NCI-H1417 (cell line): Measurements from ENCODE around the gene P2RX5.

Source experiments
- DNase-seq, 3 experiments: peaks; one replicate each; lab custom pipeline; 2025; lab: John Stamatoyannopoulos, UW

Gene P2RX5

DNA sequence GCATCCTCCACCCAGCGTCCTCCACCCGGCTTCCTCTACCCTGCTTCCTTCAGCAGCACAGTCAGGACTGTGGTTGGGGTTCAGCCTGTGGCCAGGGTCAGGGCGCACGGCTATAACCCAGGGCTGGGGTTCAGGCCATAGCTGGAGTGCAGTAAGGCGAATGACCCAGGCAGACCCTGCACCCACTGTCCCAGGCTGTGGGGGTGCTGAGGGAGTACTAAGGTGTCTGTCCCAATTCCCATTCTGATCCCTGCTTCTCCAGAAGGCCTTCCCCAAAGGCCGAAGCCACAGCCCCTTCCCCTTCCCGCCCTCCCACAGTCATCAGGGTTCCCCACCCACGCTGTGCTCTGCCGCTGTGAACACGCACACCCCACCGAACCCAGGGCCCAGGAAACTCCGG, 14.9 kb downstream of the P2RX5 start:
- DNase-seq = no peak

DNA sequence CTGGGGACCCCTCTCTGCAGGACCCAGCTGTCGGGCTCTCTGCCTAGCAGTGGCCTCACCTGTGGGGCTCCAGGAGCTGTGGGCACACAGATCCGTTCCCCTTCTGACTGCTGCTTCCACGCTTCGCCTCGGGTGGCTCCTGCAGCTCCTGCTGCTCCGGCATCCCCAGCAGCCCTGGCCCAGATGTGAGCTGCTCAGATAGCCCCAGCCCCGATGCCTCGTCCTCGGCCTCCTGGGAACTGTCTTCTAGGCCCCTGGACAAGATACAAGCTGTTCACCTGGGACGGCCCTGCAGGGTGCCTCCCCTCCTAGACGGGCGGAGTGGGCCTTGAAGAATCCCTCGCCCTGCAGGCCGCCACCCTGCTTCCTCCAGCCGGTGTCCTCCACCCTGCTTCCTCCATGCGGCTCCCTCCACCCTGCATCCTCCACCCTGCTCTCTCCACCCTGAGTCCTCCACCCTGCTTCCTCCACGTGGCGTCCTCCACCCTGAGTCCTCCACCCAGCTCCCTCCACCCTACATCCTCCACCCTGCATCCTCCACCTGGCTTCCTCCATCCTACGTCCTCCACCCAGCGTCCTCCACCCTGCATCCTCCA, 16.3 kb downstream of the P2RX5 start:
- no peak for DNase-seq

DNA sequence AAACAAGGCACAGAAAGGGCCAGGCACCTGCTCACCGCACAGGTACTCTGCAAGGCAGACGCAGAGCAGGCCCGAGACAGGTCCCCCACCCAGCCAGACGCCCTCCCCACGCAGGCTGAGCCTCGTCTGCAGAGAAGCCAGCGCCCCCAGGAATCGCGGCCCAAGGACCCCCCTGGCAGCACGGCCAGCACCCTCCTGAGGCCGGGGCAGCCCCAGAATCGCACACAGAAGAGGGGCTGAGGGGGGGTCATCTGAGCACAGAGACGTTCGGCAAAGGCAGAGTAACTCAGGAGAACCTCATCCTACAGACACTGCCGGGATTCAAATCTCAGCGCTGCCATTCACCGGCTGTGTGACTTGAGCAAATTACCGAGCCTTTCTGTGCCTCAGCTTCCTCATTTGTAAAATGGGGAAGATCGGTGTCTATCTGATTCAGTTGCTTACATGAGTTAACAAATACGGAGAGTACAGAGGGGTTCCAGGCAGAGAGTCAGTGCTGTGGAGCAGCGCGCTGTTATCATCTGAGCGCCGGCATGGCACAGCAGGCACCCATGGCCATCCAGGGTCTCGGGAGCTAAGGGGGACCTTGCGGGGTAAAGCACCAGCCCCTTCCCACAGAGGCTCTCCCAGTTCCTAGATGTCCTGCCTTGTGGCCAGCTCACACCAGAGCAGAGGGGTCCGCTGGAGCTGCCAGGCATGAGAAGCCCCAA, 17.0 kb downstream of the P2RX5 start:
- no peak for DNase-seq

DNA sequence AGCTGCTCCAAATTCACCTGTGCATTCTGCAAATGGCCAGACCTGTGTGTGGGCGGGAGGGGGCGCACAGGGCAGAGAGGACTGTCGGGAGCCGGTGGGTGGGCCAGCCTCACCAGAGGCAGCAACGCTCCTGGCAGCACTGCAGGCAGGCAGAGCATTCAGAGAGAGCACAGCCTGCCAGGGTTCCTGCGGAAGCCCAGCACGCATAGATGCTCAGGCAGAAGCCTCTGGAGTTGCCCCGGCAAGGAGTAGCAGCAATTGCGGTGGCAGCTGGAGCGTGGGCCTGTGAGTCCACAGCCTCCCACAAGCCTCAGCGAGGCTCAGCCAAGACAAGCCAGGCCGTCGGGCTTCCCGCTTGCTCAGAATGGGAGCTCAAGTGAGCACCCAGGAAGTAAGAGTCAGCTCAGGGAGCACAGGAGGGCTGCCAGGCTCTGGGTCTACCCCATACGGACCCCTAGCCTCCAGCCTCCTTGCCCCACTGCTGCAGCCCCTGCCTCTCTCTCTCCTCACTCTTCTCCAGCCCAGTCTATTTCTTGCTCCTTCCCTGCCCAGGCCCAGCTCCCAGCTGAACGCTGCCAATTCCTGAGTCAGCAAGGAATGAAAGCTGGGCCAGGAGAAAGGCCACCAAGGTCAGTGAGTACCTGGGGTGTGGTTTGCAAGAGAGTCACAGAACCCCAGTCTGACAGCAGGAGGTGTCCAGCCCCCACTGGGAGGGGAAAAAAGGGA, 17.7 kb downstream of the P2RX5 start:
- no peak for DNase-seq

DNA sequence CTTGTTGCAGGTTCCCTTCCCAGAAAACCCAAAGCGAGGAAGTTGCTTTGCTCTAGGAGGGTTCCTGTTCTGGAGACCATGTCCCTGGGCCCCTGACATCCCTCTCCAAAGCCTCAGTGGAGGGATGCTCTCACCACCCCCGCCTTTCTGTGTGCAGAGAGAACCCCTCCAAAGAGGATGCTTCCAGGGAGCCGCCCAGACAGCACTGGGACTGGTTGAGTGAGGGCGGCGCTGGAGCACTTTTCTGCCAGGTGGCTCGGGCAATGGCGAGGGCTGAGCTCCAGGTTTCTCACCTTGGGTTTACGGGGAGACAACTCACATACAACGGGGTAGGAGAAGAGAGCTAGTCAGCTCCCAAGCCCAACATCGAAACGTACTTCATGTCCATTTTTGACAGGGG, 20.1 kb downstream of the P2RX5 start:
- no peak for DNase-seq

DNA sequence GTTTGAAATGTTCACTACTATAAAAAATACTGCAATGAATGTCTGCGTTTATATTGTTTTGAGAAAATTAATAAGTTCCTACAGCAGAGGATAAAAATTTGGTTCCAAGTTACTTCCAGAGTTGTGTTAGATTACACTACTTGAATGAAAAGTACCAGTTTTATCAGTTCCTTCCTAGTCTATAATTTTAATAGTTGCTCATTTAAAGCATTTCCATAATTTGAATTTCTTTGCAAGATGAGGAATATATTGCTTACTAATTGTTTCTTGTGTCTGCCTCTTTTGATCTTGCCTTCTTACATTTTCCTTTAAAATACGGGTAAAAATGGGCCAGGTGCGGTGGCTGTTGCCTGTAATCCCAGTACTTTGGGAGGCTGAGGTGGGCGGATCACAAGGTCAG, 23.4 kb downstream of the P2RX5 start:
- DNase-seq = no peak

DNA sequence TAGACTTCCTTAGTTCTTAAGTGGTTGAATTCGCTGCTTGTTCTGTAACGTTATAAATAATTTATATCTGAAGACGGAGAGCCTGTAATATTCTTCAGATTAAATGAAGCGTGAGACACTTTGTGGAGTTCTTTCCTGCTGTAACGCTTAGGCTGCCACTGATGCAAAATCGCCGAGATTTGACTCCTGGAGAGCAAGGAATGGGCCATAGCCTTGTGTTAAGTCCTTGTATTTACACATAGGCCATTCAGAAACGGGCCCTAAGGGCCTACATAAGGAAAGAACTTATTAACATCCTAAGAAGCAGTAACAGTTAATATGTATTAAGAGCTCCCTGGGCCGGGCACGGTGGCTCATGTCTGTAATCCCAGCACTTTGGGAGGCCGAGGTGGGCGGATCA, 26.4 kb downstream of the P2RX5 start:
- peak in 1 of 3 experiments; percentile 11 for DNase-seq

DNA sequence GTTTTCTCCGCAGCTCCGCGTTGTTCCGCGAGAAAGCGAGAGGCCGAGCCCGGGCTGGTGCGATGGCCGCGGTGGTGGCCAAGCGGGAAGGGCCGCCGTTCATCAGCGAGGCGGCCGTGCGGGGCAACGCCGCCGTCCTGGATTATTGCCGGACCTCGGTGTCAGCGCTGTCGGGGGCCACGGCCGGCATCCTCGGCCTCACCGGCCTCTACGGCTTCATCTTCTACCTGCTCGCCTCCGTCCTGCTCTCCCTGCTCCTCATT, 26.9 kb downstream of the P2RX5 start:
- no peak for DNase-seq

DNA sequence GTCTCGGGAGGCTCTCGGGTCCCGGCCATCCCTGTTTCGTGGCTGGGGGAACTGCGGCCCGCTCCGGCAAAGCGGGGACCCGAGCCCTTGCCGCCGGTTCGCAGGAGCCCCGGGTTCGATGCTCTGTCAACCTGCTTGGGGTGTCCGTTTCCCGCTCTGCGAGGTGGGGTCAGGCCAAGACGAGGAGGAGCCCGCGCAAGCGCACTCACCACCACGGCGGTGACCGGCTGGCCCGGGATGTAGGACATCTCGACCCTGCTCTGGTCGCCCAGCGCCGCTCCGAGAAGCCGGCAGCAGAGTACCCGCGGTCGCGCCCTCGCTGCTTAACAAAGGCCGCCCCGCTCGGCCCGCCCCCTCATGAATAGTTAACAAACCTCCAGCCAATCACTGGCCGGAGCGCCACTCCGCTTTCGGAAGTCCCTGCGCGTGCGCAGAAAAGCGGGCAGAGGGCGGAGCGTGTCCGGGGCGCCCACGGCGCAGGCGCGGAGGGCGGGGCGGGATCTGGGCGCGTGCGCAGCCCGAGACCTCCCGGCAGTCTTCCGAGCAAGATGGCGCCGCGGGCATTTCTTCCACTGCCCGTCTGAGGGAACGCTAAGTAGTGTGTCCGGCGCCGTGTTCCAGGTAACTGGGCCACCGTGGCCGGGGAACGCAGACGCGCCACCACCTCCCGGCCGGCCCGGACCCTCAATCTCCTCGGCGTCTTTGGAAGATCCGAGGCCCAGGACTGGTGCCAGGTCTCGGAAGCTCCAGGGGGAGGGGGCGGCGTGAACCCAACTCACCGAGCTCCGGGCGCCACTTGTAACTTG, 27.5 kb downstream of the P2RX5 start, which contains the start of the genes EMC6 and TAX1BP3:
Gene EMC6 (plus strand): TSS at position 534 of the 806 bp plus-strand sequence. CDS start 335 bp downstream, outside the sequence.
Gene TAX1BP3 (minus strand): TSS at position 300 of the 806 bp plus-strand sequence. CDS start 52 bp downstream, at position 248.
- DNase-seq = peak; percentile 94 to 97 (median 95)

DNA sequence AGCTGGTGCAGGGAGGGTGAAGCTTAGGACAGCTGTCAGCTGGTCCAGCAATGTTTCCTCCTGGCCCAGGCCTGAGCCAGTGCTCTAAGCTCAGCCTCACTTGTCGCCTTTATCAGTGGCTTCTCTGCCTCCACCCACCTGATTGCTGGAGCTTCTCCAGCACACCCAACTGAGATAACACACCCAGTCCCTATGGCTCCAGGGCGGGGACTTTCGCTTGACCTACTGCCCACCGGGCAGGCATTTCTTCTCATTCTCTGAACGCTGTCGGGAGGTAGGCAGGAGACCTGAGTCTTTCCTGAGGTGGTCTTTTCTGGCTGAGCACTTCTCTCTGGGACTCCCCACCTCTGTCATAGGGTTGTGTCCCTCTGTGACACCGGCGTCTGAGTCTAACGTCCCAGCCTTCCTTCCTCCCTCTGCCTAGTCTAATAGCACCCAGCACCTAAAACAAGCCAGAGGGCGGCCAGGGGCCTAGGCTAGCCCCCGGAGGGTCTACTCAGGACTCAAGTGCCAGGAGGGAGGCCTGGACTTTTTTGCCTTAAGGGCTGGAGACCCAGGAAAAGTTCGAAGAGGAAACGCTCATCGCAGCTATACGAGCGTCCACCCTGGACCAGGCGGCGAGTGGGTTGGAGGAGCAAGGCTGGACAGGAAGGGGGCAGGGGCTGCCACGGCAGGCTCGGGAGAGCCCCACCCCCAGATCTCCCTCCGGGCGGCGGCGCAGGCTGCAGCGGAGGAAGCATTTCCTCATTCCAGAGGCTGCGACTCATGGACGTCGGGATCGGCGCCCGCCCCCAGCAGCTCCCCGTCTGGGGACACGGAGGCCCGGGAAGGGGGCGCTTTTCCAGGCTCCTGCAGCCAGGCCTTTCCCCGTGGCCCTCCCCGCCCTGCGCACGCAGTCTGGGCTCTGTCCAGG, 28.3 kb downstream of the P2RX5 start:
- DNase-seq = peak in 2 of 3 experiments; percentile 13 to 77

DNA sequence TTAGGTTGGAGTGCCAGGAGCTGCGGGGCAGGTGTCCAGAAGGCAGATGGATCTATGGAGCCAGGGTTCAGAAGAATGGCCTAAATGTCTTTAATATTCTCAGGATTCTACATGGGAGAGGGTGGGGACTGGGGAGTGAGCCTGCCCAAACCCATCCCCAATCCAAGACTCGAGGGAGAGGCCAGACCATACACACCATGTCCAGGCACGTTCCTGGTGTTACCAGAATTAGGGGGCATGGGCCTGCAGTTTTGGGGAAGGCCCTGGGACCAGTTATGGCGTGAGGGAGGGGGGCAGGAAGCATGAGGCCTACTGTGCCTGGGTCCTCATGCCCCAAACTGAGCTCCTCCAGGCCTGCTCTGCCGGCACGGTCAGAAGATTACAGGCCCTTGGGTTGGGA, 29.4 kb downstream of the P2RX5 start:
- no peak for DNase-seq

DNA sequence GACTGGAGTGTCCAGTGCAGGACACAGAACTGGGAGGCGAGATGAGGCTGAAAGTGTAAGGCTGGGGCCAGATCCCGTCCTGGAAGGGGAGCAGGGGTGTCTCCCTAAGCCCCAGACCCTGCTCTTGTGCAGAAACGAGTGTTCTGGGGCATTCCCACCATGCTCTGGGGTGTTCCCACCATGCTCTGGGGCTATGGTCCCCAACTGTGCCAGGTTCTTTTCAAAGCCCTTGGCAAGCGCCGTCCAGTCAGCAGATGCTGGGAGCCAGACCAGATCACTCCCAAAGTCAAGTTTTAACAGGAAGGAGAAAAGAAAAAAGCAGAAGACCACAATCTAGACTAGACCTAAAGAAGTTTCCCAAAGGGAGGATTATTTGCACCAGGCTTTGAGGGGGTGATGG, 30.1 kb downstream of the P2RX5 start:
- DNase-seq = no peak

DNA sequence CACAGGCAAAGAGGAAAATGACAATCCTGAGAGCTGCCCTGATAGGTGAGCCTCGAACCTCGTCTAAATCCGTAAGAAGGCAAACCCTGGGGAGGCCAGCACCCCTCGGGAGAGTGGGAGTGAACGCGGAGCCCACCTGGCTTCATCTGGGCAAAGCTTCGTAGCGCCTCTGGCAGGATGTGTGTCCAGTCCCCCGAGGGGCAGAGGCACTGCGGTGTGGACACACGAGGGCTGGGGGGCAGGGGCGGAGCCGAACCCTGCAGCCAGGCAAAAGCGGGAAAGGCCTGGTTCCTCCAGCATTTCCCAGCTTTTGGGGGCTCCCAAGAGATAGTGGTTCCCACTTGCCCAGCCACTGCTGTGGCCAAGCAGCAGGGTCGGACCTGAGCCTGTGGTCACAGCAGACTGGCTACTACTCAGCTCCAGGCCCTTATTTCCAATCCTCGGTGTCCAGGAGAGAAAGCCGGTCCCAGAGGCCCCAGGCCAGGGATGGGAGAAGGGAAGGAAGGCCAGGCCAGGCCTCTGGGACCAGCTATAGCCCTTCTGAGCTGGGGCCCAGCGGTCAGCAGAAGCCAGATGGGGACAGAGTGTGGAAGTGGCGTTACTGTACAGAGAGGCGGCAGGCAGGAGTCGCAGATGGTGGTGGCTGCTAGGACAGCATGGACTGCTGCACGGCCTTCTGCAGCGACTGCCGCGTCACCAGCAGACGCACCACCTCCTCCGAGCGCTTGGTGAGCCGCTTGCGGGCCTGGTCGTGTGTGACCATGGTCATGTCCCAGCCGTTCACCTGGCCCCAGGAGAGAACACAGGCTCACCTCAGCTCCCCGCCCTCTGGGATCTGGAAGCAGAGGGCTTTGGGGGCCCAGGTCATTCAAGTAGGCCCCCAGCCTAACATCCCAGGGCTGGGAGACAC, 32.6 kb downstream of the P2RX5 start:
- DNase-seq = no peak

DNA sequence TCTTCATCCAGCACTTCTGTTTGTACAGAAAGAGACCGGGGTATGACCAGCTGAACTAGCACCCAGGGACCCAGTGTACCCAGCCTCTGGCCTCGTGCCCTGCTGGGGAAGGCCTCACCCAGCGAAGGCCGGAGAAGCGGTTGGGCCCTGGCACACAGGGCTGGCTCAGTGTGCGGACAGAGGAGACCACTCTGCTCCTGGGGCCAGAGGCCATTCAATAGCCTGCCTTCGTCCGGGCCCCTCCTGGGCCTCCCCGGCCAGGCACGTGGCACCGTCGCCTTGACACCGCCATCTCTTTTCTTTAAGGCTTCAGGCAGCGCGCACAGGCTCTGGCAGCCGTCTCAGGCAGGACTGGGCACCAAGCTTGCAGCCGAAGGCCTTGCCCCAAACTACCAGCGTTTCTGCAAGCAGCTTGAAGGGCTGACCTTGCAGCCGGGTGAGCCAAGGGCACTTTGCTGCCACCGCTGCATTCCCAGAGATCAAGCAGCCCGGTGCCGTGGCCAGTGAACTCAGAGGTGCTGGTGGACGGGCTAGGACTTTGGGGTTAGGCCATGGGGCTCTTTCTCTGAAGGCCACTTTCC, 35.6 kb downstream of the P2RX5 start:
- DNase-seq = no peak

DNA sequence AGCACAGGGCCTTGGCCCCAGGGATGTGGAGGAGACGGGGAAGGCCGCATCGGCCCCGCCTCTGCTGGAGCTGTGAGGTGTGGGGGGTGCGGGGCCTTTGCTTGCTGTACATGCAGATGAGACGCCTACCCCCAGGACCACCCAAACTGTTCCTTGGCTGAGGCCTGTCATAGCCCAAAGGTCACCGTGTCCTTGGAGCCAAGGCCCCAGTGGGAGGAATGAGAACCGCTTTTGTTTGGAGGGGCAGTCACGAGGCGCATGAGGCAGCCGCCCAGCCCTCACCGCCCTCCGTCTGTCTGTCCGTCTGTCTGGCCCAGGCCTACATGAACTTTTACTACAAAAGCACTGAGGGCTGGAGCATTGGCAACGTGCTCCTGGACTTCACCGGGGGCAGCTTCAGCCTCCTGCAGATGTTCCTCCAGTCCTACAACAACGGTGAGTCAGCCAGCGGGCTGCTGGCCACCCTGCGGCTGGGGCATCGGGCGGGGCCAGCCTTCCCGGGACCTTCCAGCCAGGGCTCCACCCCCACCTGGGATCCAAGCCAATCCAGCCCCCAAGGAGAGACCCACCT, 36.3 kb downstream of the P2RX5 start:
- DNase-seq = no peak

DNA sequence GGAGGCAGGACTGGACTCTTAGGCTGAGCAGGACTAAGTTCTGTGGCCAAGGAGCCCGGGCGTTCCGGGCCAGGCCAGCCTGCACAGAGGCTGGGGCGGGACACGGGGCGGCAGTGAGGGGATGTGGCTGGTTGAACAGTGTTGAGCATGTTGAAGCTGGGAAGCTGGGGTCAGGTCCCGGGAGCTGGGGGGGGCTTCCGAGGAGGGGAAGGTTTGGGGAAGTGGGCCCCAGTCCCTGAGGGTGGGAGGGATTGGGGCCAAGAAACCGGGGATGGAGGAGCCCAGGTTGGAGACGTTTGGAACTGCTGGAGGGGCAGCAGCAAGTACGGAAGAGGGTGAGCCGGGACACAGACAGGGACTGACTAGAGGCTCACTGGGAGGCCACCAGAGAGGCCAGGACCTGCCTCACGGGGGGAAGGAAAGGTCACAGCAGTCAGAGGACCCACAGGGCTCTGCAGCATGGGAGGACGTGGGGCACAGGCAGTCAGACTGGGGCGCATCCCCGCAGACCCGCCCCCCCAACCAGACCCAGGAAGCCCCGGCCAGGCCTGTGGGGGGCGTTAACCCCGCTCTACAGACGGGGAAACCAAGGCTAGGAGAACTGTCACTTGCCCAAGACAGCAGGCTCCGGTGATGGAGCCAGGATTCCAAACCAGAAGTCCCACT, 37.0 kb downstream of the P2RX5 start:
- DNase-seq = no peak

DNA sequence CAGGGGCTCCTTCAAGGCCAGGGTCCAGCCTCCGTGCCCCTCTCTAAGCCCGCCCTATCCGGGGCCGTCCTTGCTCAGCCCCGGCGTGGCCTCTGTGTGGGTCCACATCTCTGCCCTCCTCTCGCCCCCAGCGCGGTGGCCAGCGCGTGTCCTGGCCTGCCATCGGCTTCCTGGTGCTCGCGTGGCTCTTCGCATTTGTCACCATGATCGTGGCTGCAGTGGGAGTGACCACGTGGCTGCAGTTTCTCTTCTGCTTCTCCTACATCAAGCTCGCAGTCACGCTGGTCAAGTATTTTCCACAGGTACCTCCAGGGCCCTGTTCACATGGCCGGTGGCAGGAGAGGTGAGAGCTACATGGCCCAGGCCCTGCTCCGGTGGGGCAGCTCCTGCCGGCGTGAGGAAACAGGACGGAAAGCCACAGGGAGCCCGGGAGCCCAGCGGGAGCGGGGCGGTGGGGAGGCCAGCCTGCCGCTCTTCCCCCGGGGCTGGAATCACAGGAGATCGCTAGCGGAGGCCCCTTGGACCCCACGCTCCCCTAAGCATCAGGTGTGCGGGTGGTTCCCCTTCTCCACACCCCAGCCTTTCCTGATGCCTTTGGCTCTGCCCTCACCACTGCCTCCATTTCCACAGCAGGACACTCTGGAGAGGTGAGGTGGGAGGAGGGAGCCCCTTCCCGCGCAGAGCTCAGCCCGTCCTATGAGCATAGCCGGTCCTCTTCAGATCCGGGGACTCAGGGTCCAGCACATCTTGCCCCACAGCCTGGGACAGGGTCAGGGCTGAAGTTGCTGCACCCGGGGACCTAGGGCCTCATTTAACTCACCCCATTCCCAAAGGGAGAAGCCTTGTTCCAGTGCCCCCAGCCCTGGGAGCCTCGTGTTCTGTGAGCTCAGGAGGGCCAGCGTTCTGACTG, 37.8 kb downstream of the P2RX5 start:
- DNase-seq = no peak

DNA sequence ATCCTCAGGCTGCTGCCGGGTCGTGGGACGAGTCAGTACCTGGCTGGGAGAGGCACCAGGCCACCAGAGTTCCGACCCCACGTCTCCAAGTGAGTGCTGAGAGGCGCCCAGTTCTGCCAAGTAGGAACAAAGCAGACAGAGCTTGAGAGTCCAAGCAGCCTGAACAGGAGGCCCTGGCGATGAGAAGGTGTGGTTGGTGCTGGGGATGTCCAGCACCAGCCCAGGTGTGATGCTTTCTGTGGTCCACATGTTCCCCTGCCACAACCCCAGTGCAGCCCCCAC, 38.4 kb downstream of the P2RX5 start:
- no peak for DNase-seq
